Breast epithelium (tissue), 3 donors: ENCODE measurements around the gene GAN.

Experiments
- POLR2AphosphoS5 ChIP-seq, 3 donors: sonication (generic); formaldehyde crosslinking; IDR thresholded peaks; one replicate each; pipeline ENCODE4 v1.6.1; 2017; ENCODE audit warnings: antibody characterized with exemption in 3 of 3
- TF ChIP-seq, protein P1 (sequence below), 3 donors: fragments of 450-650 bp; IDR thresholded peaks; one replicate each; pipeline ENCODE4 v1.5.1; 2016 to 2017; ENCODE audit warnings: antibody characterized with exemption in 3 of 3, mild to moderate bottlenecking in 3 of 3, moderate library complexity in 3 of 3

DNA sequence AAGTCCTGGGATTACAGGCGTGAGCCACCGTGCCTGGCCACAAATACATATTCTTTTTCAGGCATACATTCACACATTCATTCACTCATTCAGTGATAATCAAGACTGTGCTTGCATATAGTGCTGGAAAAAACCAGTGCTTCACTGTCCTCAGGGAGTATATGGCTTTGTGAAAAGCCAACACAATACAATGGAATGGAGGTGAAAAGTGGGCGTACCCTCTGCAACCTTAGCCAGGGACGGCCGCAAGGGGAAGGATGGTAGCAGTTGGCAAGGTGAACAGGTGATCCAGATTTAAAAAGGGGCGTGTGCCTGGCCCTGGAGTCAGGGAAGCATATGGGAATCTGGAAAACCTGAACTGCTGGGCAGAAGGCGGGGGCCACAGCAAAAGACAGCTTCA is 18.1 kb upstream of the GAN start:
- TF ChIP-seq, protein P1, sequence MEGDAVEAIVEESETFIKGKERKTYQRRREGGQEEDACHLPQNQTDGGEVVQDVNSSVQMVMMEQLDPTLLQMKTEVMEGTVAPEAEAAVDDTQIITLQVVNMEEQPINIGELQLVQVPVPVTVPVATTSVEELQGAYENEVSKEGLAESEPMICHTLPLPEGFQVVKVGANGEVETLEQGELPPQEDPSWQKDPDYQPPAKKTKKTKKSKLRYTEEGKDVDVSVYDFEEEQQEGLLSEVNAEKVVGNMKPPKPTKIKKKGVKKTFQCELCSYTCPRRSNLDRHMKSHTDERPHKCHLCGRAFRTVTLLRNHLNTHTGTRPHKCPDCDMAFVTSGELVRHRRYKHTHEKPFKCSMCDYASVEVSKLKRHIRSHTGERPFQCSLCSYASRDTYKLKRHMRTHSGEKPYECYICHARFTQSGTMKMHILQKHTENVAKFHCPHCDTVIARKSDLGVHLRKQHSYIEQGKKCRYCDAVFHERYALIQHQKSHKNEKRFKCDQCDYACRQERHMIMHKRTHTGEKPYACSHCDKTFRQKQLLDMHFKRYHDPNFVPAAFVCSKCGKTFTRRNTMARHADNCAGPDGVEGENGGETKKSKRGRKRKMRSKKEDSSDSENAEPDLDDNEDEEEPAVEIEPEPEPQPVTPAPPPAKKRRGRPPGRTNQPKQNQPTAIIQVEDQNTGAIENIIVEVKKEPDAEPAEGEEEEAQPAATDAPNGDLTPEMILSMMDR (IDR thresholded peaks at IDR 0.05), result no peak
- TF ChIP-seq POLR2AphosphoS5 (IDR thresholded peaks at IDR 0.05), result no peak
